GM23248 (cell line): Measurements from ENCODE around the gene KCNC2. TPM values are rescaled to one million over a fixed set of nuclear protein-coding genes. Genes with fewer than 3 reads are reported as not detected.

Source experiments
- DNase-seq: peaks from one replicate; pipeline ENCODE4 v3.0.0-alpha.2; 2015
- H2AFZ ChIP-seq: fragments of 200-600 bp; sonication (generic); 2 replicates; pipeline ENCODE4 v1.6.1; 2016; ENCODE audit warnings: antibody characterized with exemption
- H3F3A ChIP-seq: fragments of 200-600 bp; sonication (generic); 2 replicates; pipeline ENCODE4 v1.6.1; 2016; ENCODE audit warnings: mild to moderate bottlenecking, antibody characterized with exemption, mixed run types; ENCODE audit not compliant: insufficient read depth
- H3K27ac ChIP-seq: fragments of 200-600 bp; sonication (generic); 2 replicates; pipeline ENCODE4 v1.5.1; 2016; ENCODE audit warnings: mild to moderate bottlenecking
- H3K27me3 ChIP-seq: fragments of 200-600 bp; sonication (generic); replicated peaks from 2 replicates; pipeline ENCODE4 v1.6.1; 2016; ENCODE audit warnings: mild to moderate bottlenecking; ENCODE audit not compliant: insufficient read depth
- H3K36me3 ChIP-seq: fragments of 200-600 bp; sonication (generic); 2 replicates; pipeline ENCODE4 v1.6.1; 2016; ENCODE audit warnings: low read depth, mild to moderate bottlenecking
- H3K4me1 ChIP-seq: fragments of 200-600 bp; sonication (generic); 2 replicates; pipeline ENCODE4 v1.6.1; 2016; ENCODE audit warnings: mild to moderate bottlenecking; ENCODE audit not compliant: insufficient read depth
- H3K4me2 ChIP-seq: fragments of 200-600 bp; sonication (generic); one replicate; pipeline ENCODE4 v1.6.1; 2016; ENCODE audit warnings: mild to moderate bottlenecking; ENCODE audit not compliant: unreplicated experiment
- H3K4me3 ChIP-seq: fragments of 200-600 bp; sonication (generic); 2 replicates; pipeline ENCODE4 v1.5.1; 2016; ENCODE audit warnings: mild to moderate bottlenecking
- H3K79me2 ChIP-seq: fragments of 200-600 bp; sonication (generic); 2 replicates; pipeline ENCODE4 v1.6.1; 2016; ENCODE audit warnings: mild to moderate bottlenecking; ENCODE audit not compliant: insufficient read depth
- H3K9ac ChIP-seq: fragments of 200-600 bp; sonication (generic); 2 replicates; pipeline ENCODE4 v1.6.1; 2016; ENCODE audit warnings: mild to moderate bottlenecking
- H3K9me2 ChIP-seq: fragments of 200-600 bp; sonication (generic); 2 replicates; pipeline ENCODE4 v1.6.1; 2016; ENCODE audit warnings: mixed run types, mild to moderate bottlenecking, moderate library complexity; ENCODE audit not compliant: insufficient read depth
- H3K9me3 ChIP-seq: fragments of 200-600 bp; sonication (generic); one replicate; pipeline ENCODE4 v1.6.1; 2017; ENCODE audit warnings: low read depth
- H4K20me1 ChIP-seq: fragments of 200-600 bp; sonication (generic); 2 replicates; pipeline ENCODE4 v1.6.0; 2016; ENCODE audit not compliant: insufficient read depth
- EZH2 ChIP-seq: fragments of 200-600 bp; sonication (generic); IDR thresholded peaks from 2 replicates; pipeline ENCODE4 v1.6.1; 2018; ENCODE audit warnings: antibody characterized with exemption, mild to moderate bottlenecking; ENCODE audit not compliant: insufficient read depth, poor library complexity, severe bottlenecking
- EZH2phosphoT487 ChIP-seq: fragments of 200-600 bp; sonication (generic); IDR thresholded peaks from 2 replicates; pipeline ENCODE4 v1.6.1; 2018; ENCODE audit warnings: antibody characterized with exemption, moderate library complexity, mild to moderate bottlenecking, low read depth; ENCODE audit not compliant: insufficient read depth
- WGBS, 2 experiments: methylation state at CpG; one replicate each; pipeline ENCODE4 v1.1.6; 2015 to 2017; ENCODE audit warnings: low lambda C conversion rate in 2 of 2, low coverage in 1 of 2; ENCODE audit errors: missing lambda C conversion rate in 2 of 2; 5-methylcytosine and 5-hydroxymethylcytosine counted together
- in situ Hi-C: fragments of 300-500 bp; cut with MboI; formaldehyde crosslinking; loops from 2 replicates; pipeline ENCODE4 v1.15.0; 2020
- polyA plus RNA-seq: library from polyadenylated mRNA; unstranded; fragments of >200 nt; fragmentation: Nextera tagmentation; extraction: Ambion mirVana; gene quantifications from 2 replicates; pipeline ENCODE4 v1.2.1, GENCODE V29; 2016
- total RNA-seq: library from RNA; depleted of rRNA; stranded (reverse); fragments of >200 nt; shearing (Covaris generic); gene quantifications from 2 replicates; pipeline ENCODE4 v1.2.3, GENCODE V29; 2014

The KCNC2 gene
- total and polyA plus RNA-seq, 2 experiments from 2014 or later, result not detected

GRCh38 chr12:75236206-75236605 lies 26.6 kb upstream of the KCNC2 start:
- Histone ChIP-seq H3K4me3 (no peak overlapping the region), H3K9ac (no peak overlapping the region), H3K36me3 (no peaks in the 10 kb centered on the region), H3K79me2 (no peaks in the 10 kb centered on the region), H3K4me2 (no peak overlapping the region), H3K27ac (no peak overlapping the region), H2AFZ (no peak overlapping the region), H3K4me1 (no peaks in the 10 kb centered on the region), H3K27me3 (no peaks in the 10 kb centered on the region), H3K9me3 (no peaks in the 10 kb centered on the region), H3F3A (no peaks in the 10 kb centered on the region), H3K9me2 (no peaks in the 10 kb centered on the region), H4K20me1 (no peaks in the 10 kb centered on the region)
- in situ Hi-C loops, result no loop called here
- no peak for DNase-seq
- TF ChIP-seq EZH2phosphoT487 (no peak), EZH2 (no peak)
- WGBS, 2 experiments, result 24 to 29% methylated on average over 1 of the region's 1 CpG

GRCh38 chr12:75227132-75227531 lies 17.5 kb upstream of the KCNC2 start:
- Histone ChIP-seq H3K36me3 (no peaks in the 10 kb centered on the region), H3K27ac (no peak overlapping the region), H3K9me3 (no peaks in the 10 kb centered on the region), H3F3A (no peaks in the 10 kb centered on the region), H4K20me1 (no peaks in the 10 kb centered on the region), H3K4me2 (no peak overlapping the region), H3K27me3 (no peaks in the 10 kb centered on the region), H2AFZ (no peak overlapping the region), H3K4me3 (no peak overlapping the region), H3K9me2 (no peaks in the 10 kb centered on the region; the same call in 1 of the 2 replicates), H3K9ac (no peak overlapping the region), H3K4me1 (no peaks in the 10 kb centered on the region), H3K79me2 (no peaks in the 10 kb centered on the region)
- in situ Hi-C loops, result no loop called here
- DNase-seq, result no peak
- 52 to 60% methylated on average over 1 of the region's 1 CpG for WGBS, 2 experiments
- TF ChIP-seq EZH2phosphoT487 (no peak), EZH2 (no peak)

- H3K4me3 ChIP-seq, result no peak overlapping the region
- no peaks in the 10 kb centered on the region for H3K79me2 ChIP-seq
- peaks cover 22% of the 10 kb centered on the region for H3K27me3 ChIP-seq
- no peak overlapping the region for H3K4me2 ChIP-seq
- no peak for DNase-seq
- no peak overlapping the region for H3K27ac ChIP-seq
- WGBS, 2 experiments, result 6 to 10% methylated on average over 3 of the region's 3 CpGs
- no peaks in the 10 kb centered on the region for H3K4me1 ChIP-seq
- TF ChIP-seq EZH2, result no peak
- TF ChIP-seq EZH2phosphoT487, result no peak
- no peak overlapping the region for H2AFZ ChIP-seq
- H3K36me3 ChIP-seq, result no peaks in the 10 kb centered on the region
- no peaks in the 10 kb centered on the region for H3F3A ChIP-seq
- in situ Hi-C loops, result no loop called here
- H3K9me2 ChIP-seq, result no peaks in the 10 kb centered on the region
- H4K20me1 ChIP-seq, result no peaks in the 10 kb centered on the region
- no peaks in the 10 kb centered on the region for H3K9me3 ChIP-seq
- H3K9ac ChIP-seq, result no peak overlapping the region
Observed at GRCh38 chr12:75212072-75212471, 2.4 kb upstream of the KCNC2 start.

GRCh38 chr12:75208856-75209811 lies 505 bp downstream of the KCNC2 start:
- H2AFZ ChIP-seq, result no peak overlapping the region
- H3K9me2 ChIP-seq, result no peaks in the 10 kb centered on the region
- no peak overlapping the region for H3K27ac ChIP-seq
- no peaks in the 10 kb centered on the region for H3F3A ChIP-seq
- H3K4me2 ChIP-seq, result no peak overlapping the region
- no peaks in the 10 kb centered on the region for H3K79me2 ChIP-seq
- no peaks in the 10 kb centered on the region for H3K36me3 ChIP-seq
- WGBS, 2 experiments, result 5% methylated on average over 50 of the region's 50 CpGs
- H4K20me1 ChIP-seq, result no peaks in the 10 kb centered on the region
- in situ Hi-C loops, result no loop called here
- no peaks in the 10 kb centered on the region for H3K9me3 ChIP-seq
- TF ChIP-seq EZH2phosphoT487, result no peak
- peak; percentile 28 for TF ChIP-seq EZH2
- no peaks in the 10 kb centered on the region for H3K4me1 ChIP-seq
- no peak overlapping the region for H3K9ac ChIP-seq
- peak; percentile 51 for DNase-seq
- H3K4me3 ChIP-seq, result no peak overlapping the region
- peaks cover 37% of the 10 kb centered on the region for H3K27me3 ChIP-seq
